LNCAP (cell line): ENCODE measurements around the gene TTBK1.

ENCODE experiments used
- TF ChIP-seq, protein P1 (sequence below): fragments of 450-650 bp; IDR thresholded peaks from 2 replicates; pipeline ENCODE4 v1.5.1; 2017; ENCODE audit warnings: mild to moderate bottlenecking

TTBK1 gene

DNA sequence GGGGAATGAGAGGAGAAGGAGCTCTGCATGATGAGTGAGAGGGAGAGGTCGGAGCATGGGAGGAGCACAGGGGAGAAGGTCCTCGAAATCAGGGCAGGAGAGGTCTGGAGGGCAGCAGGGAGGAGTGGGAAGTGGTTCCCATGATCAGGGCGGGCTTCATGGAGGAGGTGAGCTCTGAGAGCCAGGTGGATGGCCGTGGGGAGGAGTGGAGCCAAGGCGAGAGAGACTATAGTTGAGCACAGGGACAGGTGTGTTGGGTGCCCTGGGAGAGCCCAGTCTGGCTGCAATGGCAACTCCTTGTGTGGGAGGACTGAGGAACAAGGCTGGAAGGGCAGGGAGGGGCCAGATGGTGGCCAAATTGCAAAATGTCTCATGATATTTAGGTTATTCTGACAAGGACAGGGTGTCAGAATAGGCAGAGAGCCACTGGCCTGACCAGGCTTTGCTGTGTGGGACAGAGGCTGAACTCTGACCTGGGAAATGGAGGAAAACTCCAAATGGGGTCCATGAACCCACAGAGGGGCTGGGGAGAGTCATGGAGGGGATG, 21.4 kb downstream of the TTBK1 start:
- TF ChIP-seq, protein P1, sequence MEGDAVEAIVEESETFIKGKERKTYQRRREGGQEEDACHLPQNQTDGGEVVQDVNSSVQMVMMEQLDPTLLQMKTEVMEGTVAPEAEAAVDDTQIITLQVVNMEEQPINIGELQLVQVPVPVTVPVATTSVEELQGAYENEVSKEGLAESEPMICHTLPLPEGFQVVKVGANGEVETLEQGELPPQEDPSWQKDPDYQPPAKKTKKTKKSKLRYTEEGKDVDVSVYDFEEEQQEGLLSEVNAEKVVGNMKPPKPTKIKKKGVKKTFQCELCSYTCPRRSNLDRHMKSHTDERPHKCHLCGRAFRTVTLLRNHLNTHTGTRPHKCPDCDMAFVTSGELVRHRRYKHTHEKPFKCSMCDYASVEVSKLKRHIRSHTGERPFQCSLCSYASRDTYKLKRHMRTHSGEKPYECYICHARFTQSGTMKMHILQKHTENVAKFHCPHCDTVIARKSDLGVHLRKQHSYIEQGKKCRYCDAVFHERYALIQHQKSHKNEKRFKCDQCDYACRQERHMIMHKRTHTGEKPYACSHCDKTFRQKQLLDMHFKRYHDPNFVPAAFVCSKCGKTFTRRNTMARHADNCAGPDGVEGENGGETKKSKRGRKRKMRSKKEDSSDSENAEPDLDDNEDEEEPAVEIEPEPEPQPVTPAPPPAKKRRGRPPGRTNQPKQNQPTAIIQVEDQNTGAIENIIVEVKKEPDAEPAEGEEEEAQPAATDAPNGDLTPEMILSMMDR: no peak

DNA sequence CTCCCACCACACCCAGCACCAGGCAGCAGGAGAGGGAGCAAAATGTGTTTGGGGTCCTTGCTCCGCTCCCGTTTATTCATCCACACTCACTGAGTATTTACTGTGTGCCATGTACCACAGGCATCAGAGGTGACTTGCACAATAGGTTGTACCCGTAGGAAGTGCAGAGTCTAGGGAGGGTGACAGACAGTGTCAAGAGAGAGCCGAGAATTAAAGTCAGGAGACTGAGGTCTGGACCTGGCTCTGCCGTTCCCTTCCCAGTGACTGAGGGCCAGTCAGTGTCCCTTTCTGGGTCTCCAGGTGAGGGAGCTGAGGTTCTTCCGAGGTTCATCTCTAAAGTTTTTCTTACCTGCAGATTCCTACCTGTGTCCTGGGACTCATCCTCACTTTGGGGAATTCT, 22.3 kb downstream of the TTBK1 start:
- TF ChIP-seq, protein P1: no peak

DNA sequence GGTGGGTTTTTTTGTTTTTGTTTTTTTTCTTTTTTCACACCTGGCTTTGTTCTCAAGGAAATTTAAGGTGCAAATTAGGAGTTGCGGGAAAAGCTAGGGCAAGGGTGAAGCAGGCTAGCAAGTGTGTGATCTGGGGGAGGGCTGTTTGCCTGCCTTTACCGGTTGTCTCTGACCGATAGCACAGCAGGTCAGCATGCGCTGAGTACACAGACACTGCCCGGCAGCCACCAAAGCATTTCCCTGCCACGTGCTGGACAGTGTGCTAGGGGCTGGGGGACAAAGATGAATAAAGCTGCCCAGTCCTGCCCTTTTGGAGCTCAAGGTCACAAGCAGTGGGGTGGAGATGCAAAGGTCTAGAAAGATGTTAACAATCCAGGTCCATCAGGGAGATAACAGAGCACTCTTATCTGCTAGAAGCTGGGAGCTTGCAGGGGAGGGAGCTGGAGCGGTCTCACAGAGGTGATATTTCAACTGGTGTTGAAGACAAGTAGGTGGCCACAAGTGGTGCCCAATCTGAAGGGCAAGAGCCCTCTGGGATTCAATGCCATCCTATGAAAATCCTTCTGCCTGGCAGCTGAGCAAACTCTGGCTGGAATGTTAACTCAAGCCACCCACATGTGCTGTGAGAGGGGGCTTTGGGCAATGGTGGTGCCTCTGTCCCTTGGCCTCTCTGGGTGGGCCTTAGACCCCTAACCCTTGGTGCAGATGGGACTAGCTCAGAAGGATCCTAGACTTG, 24.5 kb downstream of the TTBK1 start:
- TF ChIP-seq, protein P1: no peak

DNA sequence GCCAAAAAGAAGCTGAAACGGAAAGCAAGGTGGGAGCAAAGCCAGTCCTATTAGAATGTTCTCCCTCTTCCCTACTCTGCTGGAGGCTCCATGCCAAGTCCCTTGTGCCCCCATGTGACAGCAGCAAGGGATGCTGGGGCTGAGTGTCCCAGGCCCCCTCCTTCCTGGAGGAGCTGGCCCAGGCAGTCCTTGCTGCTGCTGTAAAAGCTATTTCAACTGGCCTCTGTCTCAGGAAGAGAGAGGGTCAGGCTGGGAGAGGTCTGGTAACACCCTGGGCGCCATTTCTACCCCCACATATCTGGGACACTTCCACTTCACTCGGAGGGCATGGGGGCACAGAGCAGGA, 25.0 kb downstream of the TTBK1 start:
- TF ChIP-seq, protein P1: no peak

DNA sequence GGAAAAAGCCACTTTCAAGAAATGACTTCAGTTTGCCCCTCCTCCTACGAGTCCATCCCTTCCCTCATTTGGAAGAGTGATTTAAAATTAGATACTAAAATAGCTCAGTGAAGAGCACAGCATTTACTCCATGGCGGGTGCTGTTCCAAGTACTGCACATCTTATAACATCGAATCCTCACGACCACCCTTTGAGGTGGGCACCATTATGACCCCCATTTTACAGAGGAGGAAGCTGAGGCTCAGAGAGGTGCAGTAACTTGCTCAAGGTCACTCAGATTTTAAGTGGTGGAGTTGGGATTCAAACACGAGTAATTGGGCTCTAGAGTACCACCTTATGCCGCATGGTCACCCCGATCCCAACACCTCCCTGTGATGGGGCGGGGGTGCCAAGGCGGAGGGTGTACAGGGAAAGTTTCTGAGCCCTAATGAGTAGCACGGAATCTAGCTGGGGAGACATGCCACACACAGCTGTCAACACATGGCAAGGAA, 25.5 kb downstream of the TTBK1 start:
- TF ChIP-seq, protein P1: no peak

DNA sequence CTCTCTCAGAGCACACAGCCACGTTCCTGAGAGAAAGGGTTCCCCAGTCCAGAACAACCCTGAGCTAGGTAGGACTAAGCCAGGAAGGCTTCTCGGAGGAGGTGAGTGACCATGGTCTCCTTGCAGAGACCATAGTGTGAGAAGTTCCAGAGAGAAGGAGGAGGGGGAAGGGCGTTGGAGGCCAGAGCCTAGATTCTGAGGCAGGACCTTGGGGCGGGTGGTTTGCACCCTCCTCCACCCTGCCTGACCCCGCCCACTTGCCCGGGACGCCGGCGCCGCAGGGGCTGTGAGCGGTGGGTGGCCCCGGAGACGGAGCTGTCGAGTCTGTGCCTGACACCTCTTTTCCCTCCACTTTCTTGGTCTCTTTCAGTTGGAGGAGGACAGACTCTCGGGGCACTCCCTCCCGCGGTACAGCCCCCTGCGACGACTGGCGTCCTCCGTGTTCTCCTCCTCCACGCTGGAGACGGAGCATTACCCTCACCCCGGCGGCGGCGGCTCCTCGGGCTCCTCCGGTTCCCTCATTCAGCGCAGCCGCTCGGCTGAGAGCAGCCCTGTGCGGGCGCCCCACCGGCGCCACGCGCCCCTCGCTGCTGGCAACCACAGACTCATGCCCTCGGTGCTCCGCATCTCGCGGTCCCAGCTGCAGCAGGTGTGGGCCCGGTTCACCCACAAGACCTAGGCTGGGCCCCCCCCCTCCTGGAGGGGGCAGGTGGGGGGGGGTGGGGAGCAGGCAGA, 26.2 kb downstream of the TTBK1 start:
- TF ChIP-seq, protein P1: no peak

DNA sequence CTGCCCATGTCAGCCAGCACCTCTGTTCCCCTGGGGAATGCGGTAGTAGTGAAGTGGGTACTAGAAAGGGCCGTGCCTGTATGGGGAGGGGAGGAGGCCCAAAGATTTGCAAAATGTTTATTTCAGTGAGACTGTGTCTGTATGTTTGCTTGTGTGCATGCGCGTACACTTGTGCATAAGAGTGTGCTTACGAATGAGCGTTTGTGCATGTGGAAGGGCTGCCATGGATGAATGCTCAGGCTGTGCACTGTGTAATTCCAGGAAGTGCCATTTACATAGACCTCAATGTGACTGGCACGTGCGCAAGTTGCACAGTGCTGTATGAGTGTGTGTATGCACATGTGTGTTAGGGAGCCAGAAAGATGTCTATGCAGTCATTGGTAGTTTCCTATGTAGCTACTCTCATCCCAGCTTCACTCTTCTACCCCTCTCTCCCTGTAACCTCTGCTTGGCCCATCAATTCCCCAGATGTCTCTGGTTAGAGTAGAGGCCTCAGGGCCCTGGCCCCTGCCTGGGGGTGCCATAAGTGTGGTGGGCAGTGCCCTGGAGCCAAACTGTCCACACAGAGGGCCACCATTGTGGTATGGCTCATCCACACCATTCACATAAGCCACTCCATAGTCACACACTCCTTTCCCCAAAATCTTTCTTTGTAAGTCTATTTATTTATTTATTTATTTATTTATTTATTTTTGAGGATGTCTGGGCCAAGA, 28.0 kb downstream of the TTBK1 start:
- TF ChIP-seq, protein P1: no peak
